ENCODE measurements around the gene IFT43. TPM values are rescaled to one million over a fixed set of nuclear protein-coding genes. Genes with fewer than 3 reads are reported as not detected.

Gene IFT43
- total RNA-seq, 4 donors from 2014 or later, result 16.2 to 31.4 (median 26.1) TPM

GRCh38 chr14:75991753-75992152, 6.2 kb downstream of the IFT43 start:
- Histone ChIP-seq H3K36me3 (peaks cover 0 to 57% (median 0%) of the 10 kb centered on the region in 3 donors), H3K9me3 (no peaks in the 10 kb centered on the region), H3K27ac (no peak overlapping the region), H3K4me1 (peaks cover 0 to 37% (median 0%) of the 10 kb centered on the region in 4 donors), H3K4me3 (no peak overlapping the region), H3K27me3 (no peaks in the 10 kb centered on the region)
- 70 to 76% methylated on average over 4 of the region's 4 CpGs for WGBS, 2 donors
- no peak for DNase-seq (ENCODE audit: low spot score in 2 of 2)
- TF ChIP-seq EP300 (IDR thresholded peaks at IDR 0.05) (no peak), CTCF (IDR thresholded peaks at IDR 0.05) (no peak), POLR2A (IDR thresholded peaks at IDR 0.05) (no peak)

- H3K4me1 ChIP-seq, result peaks cover 0 to 25% (median 0%) of the 10 kb centered on the region in 4 donors
- H3K9me3 ChIP-seq, result no peaks in the 10 kb centered on the region
- 91 to 97% methylated on average over 1 of the region's 1 CpG for WGBS, 2 donors
- H3K4me3 ChIP-seq, result no peak overlapping the region
- H3K36me3 ChIP-seq, result peaks cover 0 to 76% (median 0%) of the 10 kb centered on the region in 3 donors
- H3K27ac ChIP-seq, result no peak overlapping the region
- TF ChIP-seq CTCF (IDR thresholded peaks at IDR 0.05) (no peak), EP300 (IDR thresholded peaks at IDR 0.05) (no peak)
- no peaks in the 10 kb centered on the region for H3K27me3 ChIP-seq
- no peak for DNase-seq (ENCODE audit: low spot score in 2 of 2)
These were observed 8.0 kb downstream of the IFT43 start for GRCh38 chr14:75993567-75994041.

GRCh38 chr14:75995372-75996041, 9.9 kb downstream of the IFT43 start:
- no peaks in the 10 kb centered on the region for H3K27me3 ChIP-seq
- H3K36me3 ChIP-seq, result peaks cover 0 to 81% (median 0%) of the 10 kb centered on the region in 3 donors
- H3K27ac ChIP-seq, result peak overlapping the region in 3 of 4 donors; percentile 8 to 69 (median 64)
- H3K4me3 ChIP-seq, result peak overlapping the region in 1 of 4 donors; percentile 14
- 50 to 54% methylated on average over 17 of the region's 17 CpGs for WGBS, 2 donors
- DNase-seq (ENCODE audit: low spot score in 2 of 2), result peak; percentile 17 to 32
- peaks cover 0 to 11% (median 0%) of the 10 kb centered on the region in 4 donors for H3K4me1 ChIP-seq
- TF ChIP-seq POLR2A (IDR thresholded peaks at IDR 0.05), result no peak
- peak in 1 of 2 donors; percentile 39 for TF ChIP-seq EP300 (IDR thresholded peaks at IDR 0.05)
- TF ChIP-seq CTCF (IDR thresholded peaks at IDR 0.05), result no peak
- no peaks in the 10 kb centered on the region for H3K9me3 ChIP-seq

GRCh38 chr14:75996488-75996887, 10.9 kb downstream of the IFT43 start:
- H3K27ac ChIP-seq, result no peak overlapping the region
- no peak overlapping the region for H3K4me3 ChIP-seq
- no peaks in the 10 kb centered on the region for H3K9me3 ChIP-seq
- H3K4me1 ChIP-seq, result peaks cover 0 to 11% (median 0%) of the 10 kb centered on the region in 4 donors
- TF ChIP-seq POLR2A (IDR thresholded peaks at IDR 0.05) (no peak), EP300 (IDR thresholded peaks at IDR 0.05) (no peak), CTCF (IDR thresholded peaks at IDR 0.05) (no peak)
- peaks cover 0 to 86% (median 0%) of the 10 kb centered on the region in 3 donors for H3K36me3 ChIP-seq
- DNase-seq (ENCODE audit: low spot score in 2 of 2), result no peak
- 78 to 88% methylated on average over 1 of the region's 1 CpG for WGBS, 2 donors
- H3K27me3 ChIP-seq, result no peaks in the 10 kb centered on the region

- WGBS, 2 donors, result 68 to 69% methylated on average over 6 of the region's 6 CpGs
- Histone ChIP-seq H3K27ac (peak overlapping the region in 1 of 4 donors; percentile 14), H3K9me3 (peaks cover 0 to 10% (median 2%) of the 10 kb centered on the region in 4 donors), H3K27me3 (no peaks in the 10 kb centered on the region), H3K36me3 (peaks cover 0 to 91% (median 0%) of the 10 kb centered on the region in 3 donors), H3K4me3 (no peak overlapping the region), H3K4me1 (peaks cover 0 to 8% (median 0%) of the 10 kb centered on the region in 4 donors)
- TF ChIP-seq EP300 (IDR thresholded peaks at IDR 0.05) (no peak), CTCF (IDR thresholded peaks at IDR 0.05) (no peak), POLR2A (IDR thresholded peaks at IDR 0.05) (no peak)
- DNase-seq (ENCODE audit: low spot score in 2 of 2), result no peak
These were observed 14.1 kb downstream of the IFT43 start for GRCh38 chr14:75999511-76000190.
